Fibroblast of lung (primary cell): ENCODE measurements around the gene RNF150.

Experiments used
- CTCF ChIP-seq, 2 donors: IDR thresholded peaks in 1 of 2; conservative IDR thresholded peaks in 1 of 2; 1 replicate in 1 of 2; 2 replicates in 1 of 2; pipeline ENCODE4 v1.5.1; 2011 to 2012; ENCODE audit warnings: low read length in 2 of 2, control low read depth in 1 of 2, inconsistent platforms in 1 of 2, low read depth in 1 of 2, mild to moderate bottlenecking in 1 of 2
- EZH2 ChIP-seq: IDR thresholded peaks from 2 replicates; pipeline ENCODE4 v1.5.1; 2012; ENCODE audit warnings: low read length, control low read depth, mild to moderate bottlenecking; ENCODE audit errors: missing control alignments

GRCh38 chr4:140986045-140986444, 147.2 kb downstream of the RNF150 start:
- no peak for TF ChIP-seq CTCF (conservative IDR thresholded peaks at IDR 0.05 in 1 of 2, IDR thresholded peaks at IDR 0.05 in 1 of 2; ENCODE audit: low read depth in 1 of 2, low read length in 2 of 2)
- no peak for TF ChIP-seq EZH2
